Measurements from ENCODE around the gene LTK.

GRCh38 chr15:41513506-41514227 lies at the start of gene LTK:
- TF ChIP-seq, protein P1, sequence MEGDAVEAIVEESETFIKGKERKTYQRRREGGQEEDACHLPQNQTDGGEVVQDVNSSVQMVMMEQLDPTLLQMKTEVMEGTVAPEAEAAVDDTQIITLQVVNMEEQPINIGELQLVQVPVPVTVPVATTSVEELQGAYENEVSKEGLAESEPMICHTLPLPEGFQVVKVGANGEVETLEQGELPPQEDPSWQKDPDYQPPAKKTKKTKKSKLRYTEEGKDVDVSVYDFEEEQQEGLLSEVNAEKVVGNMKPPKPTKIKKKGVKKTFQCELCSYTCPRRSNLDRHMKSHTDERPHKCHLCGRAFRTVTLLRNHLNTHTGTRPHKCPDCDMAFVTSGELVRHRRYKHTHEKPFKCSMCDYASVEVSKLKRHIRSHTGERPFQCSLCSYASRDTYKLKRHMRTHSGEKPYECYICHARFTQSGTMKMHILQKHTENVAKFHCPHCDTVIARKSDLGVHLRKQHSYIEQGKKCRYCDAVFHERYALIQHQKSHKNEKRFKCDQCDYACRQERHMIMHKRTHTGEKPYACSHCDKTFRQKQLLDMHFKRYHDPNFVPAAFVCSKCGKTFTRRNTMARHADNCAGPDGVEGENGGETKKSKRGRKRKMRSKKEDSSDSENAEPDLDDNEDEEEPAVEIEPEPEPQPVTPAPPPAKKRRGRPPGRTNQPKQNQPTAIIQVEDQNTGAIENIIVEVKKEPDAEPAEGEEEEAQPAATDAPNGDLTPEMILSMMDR (conservative IDR thresholded peaks at IDR 0.05; ENCODE audit: low read depth in 2 of 2) = no peak
- no peak for TF ChIP-seq POLR2AphosphoS5 (IDR thresholded peaks at IDR 0.05; ENCODE audit: low read depth)
